Measurements from ENCODE around the gene GINS2. TPM values are rescaled to one million over a fixed set of nuclear protein-coding genes. Genes with fewer than 3 reads are reported as not detected.
A peak's percentile ranks its signal among the peaks of the same experiment; 100 is the strongest.

The GINS2 gene
- total RNA-seq, 1 experiment from 2014 or later: 52.7 TPM

- Histone ChIP-seq H3K18ac (ENCODE audit: insufficient read length, low read depth, low read length) (no peak overlapping the region), H2BK12ac (ENCODE audit: insufficient read length, low read depth, low read length) (no peak overlapping the region), H3K4ac (ENCODE audit: low read depth, low read length) (no peak overlapping the region), H4K8ac (replicated peaks; ENCODE audit: insufficient read length, low read depth, low read length) (no peak overlapping the region), H2BK15ac (ENCODE audit: low read depth, low read length) (no peak overlapping the region), H4K5ac (ENCODE audit: insufficient read length, low read depth, low read length) (no peak overlapping the region), H3K4me2 (ENCODE audit: insufficient read depth, insufficient read length, low read length) (no peak overlapping the region), H4K91ac (ENCODE audit: insufficient read length, low read depth, low read length) (no peak overlapping the region), H2BK20ac (ENCODE audit: low read depth, low read length, poor library complexity, severe bottlenecking) (no peak overlapping the region), H3K56ac (ENCODE audit: insufficient read length, low read depth, low read length) (no peak overlapping the region), H2AK5ac (ENCODE audit: insufficient read length, low read length) (no peak overlapping the region), H2BK120ac (ENCODE audit: low read depth, low read length, poor library complexity, severe bottlenecking) (no peak overlapping the region), H2BK5ac (ENCODE audit: insufficient read length, low read length) (no peak overlapping the region), H3K79me2 (ENCODE audit: insufficient read depth, low read length) (no peaks in the 10 kb centered on the region), H3K4me1 (ENCODE audit: insufficient read depth, low read length) (no peaks in the 10 kb centered on the region), H3K9me3 (ENCODE audit: control insufficient read depth, low read depth, low read length) (no peaks in the 10 kb centered on the region), H3K79me1 (ENCODE audit: insufficient read depth, low read depth, low read length, poor library complexity, severe bottlenecking) (no peaks in the 10 kb centered on the region), H3K27me3 (ENCODE audit: insufficient read depth, low read length) (no peaks in the 10 kb centered on the region), H3T11ph (ENCODE audit: low read length) (no peak overlapping the region), H4K20me1 (ENCODE audit: control insufficient read depth, insufficient read depth, insufficient read length) (no peaks in the 10 kb centered on the region), H3K27ac (ENCODE audit: insufficient read length, low read depth, low read length) (no peak overlapping the region), H3K14ac (ENCODE audit: insufficient read depth, low read length) (no peak overlapping the region), H3K23me2 (ENCODE audit: insufficient read length, low read depth, low read length, poor library complexity, severe bottlenecking) (no peaks in the 10 kb centered on the region), H2AFZ (ENCODE audit: low read length) (no peak overlapping the region), H3K23ac (ENCODE audit: insufficient read length, low read depth, low read length) (no peak overlapping the region), H3K9ac (ENCODE audit: extremely low read depth, insufficient read length, low read length) (no peak overlapping the region)
- Mint-ChIP-seq H3K27me3 (ENCODE audit: low read depth) (peaks cover 9% of the 10 kb centered on the region), H3K27ac (no peak overlapping the region; a peak in 1 of 7 replicates), H3K36me3 (ENCODE audit: insufficient read depth in 1 of 3, low read depth in 3 of 3) (no peaks in the 10 kb centered on the region), H3K4me1 (peaks cover 0 to 1% of the 10 kb centered on the region in 2 experiments; a peak in 2 of 4 replicates), H3K4me3 (no peak overlapping the region), H3K9me3 (no peaks in the 10 kb centered on the region)
- no CpG with 5 or more reads among the region's 20 CpGs for WGBS (ENCODE audit: extremely low coverage, insufficient read length, low lambda C conversion rate)
- 0 out of 3 replicates have a peak, but pooled peaks have one; percentile 10 for TF ChIP-seq CTCF (conservative IDR thresholded peaks at IDR 0.05)
- no peak for DNase-seq
These were observed 16.4 kb upstream of the GINS2 start for GRCh38 chr16:85704900-85705846.
